ENCODE results near the gene CARD19. TPM values are rescaled to one million over a fixed set of nuclear protein-coding genes. Genes with fewer than 3 reads are reported as not detected.
"Not testable (repeated sequence)": the region's sequence is repeated elsewhere in the genome, so short reads cannot be mapped to it uniquely, and the experiment has no call there.

CARD19 gene
- total RNA-seq, 2 donors from 2014 or later = 41.5 to 62.2 TPM

DNA sequence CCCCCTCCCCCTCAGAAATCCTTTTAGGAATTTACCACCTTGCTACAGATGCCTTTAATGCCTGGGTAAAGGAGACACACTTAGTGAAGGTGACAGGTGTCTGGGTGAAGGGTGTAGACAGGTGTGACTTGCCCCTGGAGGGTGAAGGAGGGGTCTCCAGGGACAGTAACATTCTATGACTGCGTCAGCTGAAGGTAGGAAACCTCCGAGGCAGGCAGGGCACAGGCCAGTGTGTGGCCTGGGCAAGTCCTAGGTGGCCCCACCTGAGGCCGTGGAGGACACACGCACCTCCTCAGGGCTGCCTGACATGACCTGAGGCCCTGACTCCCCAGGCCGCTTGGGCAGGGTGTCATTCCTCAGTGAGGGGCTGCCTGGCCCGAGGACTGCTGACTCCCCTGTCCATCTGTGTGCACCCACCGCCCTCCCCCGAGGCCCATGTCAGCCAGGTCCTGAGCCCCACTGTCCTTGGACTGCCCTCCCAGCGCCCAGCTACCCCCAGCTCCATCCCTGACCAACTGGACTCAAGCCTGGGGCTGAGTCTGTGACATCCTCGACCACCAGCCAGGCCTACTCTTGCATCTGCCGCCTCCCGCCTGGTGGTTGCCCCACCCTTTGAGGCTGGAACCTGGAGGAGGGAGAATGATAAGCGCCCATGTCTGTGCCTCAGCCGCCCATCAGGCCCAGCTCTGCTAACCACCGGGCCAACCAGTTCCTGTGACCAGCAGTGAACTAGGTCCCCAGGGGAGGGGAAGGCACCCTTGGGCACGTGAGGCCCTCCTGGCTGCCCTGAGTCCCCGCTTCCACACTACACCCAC, 18.4 kb downstream of the CARD19 start:
- DNase-seq (peak; percentile 9 to 22), ATAC-seq (no peak)
- intact Hi-C loops (cut with DNase I, micrococcal nuclease) = no loop called here

DNA sequence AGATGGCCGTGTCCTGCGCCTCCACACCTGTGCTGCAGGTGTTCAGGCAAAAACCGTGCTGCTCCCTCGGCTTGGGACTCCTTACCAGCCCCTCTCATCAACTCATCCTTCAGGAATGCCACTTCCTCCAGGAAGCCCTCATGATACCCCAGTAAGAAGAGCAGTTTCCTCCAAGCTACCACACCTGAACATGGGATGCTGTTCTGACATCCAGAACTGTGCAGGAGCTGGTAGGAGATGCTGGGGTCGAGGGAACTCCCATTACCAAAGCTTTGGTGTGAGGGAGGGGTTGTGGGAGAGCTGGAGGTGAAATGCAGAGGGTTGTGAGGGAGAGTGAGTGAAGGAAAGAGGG, 18.9 kb downstream of the CARD19 start:
- DNase-seq (no peak), ATAC-seq (no peak)
- intact Hi-C loops (cut with DNase I, micrococcal nuclease) = no loop called here

DNA sequence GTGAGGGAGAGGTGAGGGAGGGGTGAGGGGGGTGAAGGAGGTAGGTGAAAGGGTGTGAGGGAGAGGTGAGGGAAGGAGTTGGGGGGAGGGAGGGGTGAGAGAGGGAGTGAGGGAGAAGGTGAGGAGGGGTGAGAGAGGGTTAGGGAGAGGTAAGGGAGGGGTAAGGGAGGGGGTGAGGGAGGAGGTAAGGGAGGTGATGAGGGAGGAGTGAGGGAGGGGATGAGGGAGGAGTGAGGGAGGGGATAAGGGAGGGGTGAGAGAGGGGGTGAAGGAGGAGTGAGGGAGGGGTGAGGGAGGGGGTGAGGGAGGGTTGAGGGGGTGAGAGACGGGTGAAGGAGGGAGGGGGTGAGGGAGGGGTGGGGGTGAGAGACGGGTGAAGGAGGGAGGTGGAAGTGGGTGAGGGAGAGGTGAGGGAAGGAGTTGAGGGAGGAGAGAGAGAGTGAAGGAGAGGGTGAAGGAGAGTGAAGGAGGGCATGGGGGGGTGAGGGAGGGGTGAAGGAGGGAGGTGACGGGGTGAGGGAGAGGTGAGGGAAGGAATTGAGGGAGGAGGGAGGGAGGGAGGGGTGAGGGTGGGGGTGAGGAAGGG, 19.6 kb downstream of the CARD19 start:
- intact Hi-C loops (cut with DNase I, micrococcal nuclease) = no loop called here
- ATAC-seq (no peak), DNase-seq (peak in 1 of 2 donors; percentile 10)

DNA sequence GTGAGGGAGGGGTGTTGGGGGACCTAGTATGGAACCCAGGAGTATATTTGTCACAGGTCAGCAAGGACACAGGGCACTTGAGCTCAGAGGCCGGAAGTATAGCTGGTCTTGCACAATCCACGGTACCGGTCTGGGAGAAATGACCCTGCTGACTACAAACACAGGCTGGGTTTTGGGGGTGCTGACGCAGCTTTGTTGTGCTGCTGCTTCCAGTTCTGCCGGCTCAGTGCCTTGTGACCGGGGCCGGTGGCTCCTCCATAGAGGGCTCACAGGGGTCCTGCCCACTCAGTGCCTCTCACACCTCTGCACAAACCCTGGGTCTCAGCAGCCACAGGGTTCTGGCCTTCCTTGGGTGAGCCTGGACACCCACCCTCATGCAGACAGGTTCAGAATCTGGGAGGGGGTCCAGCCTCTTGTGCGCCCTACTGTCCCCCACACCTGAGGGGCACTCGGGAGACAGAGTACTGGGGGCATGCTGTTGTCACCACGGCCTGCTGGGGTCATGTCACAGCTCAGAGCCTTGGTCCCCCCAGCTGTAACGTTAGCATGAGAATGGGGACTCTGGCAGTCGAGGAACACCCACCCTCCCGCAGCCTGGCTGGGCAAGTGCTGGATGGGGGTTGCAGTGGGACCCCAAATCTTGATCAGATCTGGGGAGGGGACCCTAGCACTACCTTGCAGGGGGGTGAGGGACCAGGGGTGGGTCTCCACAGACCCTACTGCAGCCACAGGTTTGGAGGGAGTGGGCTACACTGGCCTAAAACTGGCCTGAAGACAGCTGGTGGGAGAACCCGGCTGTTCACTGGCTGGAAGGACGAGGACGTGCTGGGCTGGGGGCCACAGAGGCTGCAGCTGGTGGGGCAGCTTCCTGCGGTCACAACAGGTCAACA, 20.3 kb downstream of the CARD19 start:
- DNase-seq (peak; percentile 51 to 73), ATAC-seq (peak; percentile 11)
- intact Hi-C loops (cut with DNase I, micrococcal nuclease) = no loop called here

DNA sequence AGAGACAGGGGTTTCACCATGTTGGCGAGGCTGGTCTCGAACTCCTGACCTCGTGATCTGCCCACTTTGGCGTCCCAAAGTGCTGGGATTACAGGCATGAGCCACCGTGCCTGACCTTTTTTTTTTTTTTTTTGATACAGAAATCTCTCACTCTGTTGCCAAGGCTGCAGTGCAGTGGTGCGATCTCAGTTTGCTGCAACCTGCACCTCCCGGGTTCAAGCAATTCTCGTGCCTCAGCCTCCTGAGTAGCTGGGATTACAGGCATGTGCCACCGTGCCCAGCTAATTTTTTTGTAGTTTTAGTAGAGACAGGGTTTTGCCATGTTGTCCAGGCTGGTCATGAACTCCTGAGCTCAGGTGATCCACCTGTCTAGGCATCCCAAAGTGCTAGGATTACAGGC, 21.5 kb downstream of the CARD19 start:
- ATAC-seq; intact Hi-C loops (cut with DNase I, micrococcal nuclease): not testable (repeated sequence)
- peak; percentile 1 to 8 for DNase-seq

DNA sequence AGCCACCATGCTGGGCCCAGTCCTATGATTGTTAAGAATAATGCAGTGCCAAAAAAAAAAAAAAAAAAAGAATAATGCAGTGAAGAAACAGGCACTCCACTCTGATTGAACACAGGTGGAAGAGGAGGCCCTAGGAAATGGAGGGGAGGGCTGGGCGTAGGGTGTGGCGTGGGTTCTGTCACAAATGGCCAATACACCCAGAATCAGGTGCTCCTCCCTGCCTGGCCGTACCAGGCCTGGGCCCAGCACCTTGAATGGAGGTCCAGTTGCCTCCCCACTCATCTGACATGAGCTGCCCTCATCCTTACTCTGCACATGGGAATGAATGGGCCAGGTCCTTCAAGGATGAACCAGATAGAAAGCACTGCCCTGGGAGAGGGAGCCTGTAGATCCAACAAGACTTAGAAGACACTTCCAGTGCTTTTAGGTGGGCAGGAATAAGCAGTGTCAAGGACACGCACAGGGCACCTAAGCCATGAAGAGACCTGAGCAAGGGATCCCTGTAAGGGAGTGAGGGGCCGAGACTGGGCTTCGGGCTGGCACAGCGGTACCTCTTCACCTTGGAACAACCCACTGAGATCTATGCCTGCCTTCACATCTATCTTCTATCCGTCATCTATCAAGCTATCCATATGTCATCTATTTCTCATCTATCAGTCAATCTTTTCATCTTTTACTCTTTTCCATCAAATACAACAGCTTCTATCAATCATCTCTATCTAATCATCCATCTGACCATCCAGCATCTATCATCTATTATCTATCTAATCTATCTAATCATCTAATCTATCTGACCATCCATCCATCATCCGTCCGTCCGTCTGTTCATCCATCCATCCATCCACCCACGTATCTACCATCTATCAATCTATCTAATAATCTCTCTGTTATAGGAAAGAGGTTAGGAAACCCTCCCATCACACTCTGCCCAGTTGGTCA, 22.2 kb downstream of the CARD19 start:
- ATAC-seq (no peak), DNase-seq (peak in 1 of 2 donors; percentile 2)

DNA sequence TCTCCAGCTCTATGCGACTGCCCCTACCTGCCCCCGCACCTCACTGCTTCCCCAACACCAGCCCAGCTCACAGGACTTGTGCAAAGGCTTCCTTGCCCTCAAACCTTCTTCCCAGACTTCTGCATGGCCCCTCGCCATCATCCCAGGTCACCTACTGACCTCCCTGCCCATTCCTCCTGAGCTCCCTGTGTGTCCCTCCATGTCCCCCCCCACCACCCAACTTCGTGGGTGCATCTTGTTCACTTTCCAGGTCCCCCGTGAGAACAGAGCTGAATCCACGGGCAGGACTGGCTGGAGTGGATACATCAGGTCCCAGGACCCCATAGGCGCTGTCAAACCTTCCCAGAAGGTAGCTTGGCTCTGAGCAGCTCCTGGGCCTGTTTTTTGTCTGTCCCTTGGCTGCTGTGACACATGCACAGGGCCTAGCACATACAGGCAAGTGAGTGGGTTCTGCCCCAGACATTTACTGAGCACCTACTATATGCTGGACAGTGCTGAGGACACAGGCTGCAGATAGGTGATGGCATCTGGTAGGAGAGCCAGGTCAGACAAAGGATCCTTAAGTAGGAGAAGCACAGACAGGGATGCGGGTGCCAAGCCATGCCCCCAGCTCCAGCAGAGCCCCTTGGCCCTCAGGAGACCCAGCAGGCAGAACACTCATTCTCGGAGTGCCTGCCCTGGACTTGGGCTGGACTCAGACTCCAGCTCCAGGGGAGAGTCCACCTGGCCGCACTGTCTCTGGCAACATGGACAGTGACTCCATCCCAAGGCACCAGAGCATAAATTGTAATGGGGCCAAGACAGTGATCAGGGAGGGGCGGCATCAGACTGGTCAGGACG, 23.1 kb downstream of the CARD19 start:
- DNase-seq = peak; percentile 4 to 18
- intact Hi-C loops (cut with DNase I, micrococcal nuclease) = no loop called here
- no peak for ATAC-seq

More for the DNA sequence above, 22.2 kb downstream of the CARD19 start:
- intact Hi-C loops (cut with DNase I, micrococcal nuclease) = no loop called here

DNA sequence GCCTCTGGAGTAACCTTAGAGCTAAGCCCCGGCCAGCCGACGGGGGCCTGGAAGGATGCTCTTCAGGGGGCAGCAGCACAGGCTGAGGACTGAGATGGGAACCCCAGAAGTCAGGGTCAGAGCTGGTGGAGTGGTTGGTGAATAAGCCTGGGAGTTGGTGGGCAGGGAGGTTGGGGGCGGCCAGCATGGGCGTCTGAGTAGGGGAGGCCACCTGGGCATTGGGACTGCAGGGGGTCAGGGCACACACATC, 23.6 kb downstream of the CARD19 start:
- ATAC-seq (no peak), DNase-seq (no peak)
- intact Hi-C loops (cut with DNase I, micrococcal nuclease) = no loop called here

DNA sequence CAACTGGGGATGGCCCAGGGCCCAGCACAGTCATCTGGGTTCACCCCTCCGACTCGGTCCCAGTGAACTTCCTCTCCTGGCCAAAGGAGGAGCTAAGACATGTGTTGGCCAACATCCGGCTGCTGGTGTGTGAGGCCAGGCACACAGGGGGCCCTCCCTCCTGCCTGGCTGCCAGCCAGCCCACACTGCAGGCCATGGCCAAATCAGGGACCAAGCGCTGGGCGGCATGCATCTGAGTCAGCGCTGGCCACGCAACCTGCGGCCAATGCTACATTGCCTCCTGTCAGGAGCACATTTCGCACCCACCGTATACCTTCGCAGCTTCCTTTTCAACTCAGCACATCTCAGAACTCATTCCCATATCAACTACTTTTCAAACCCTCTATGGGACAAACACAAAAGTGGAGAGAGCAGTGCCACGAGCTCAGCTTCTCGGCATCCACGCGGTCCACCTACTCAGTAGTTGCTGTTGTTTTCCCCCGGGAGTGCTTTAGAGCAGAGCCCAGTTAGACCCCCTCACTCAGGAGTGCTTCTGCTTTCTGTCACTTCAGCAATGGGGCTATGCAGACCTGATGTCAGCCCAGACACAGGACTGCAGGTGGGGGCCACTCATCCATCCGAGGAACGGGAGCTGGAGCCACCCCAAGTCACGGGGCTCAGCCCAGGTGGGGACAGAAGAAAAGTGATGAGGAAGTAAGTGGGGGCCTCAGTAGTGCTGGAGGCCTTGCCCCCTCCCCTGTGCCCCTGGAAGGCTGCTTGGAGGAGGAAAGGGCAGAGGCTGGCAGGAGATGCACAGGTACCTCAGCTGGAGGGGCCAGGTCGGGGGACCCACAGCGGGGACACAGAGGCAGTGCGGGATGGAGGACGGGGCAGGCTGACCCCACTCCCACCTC, 24.2 kb downstream of the CARD19 start:
- DNase-seq (peak; percentile 78 to 86), ATAC-seq (peak; percentile 73)
- intact Hi-C loops (cut with DNase I, micrococcal nuclease) = no loop called here

DNA sequence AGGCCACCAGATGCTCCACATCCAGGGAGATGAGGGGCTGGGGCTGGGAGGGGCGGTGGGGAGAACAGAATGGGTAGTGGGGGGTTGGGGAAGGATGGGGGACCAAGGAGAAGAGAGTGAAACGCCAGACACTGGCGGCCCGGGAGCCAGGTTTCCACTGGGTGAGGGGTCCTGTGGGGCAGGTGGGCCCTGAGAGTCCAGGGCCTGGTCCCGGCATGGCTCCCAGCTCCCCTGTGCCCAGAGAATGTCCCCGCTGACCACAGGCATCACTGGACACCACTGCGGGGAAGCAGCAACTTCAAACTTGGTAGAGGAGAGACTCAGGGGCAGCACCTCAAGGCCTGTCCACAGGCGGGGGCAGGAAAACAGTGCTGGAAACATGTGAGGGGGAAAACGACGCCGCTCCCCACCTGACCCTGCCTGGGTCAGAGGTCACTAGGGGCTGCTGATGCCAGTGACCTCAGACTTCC, 24.9 kb downstream of the CARD19 start:
- ATAC-seq = no peak

DNA sequence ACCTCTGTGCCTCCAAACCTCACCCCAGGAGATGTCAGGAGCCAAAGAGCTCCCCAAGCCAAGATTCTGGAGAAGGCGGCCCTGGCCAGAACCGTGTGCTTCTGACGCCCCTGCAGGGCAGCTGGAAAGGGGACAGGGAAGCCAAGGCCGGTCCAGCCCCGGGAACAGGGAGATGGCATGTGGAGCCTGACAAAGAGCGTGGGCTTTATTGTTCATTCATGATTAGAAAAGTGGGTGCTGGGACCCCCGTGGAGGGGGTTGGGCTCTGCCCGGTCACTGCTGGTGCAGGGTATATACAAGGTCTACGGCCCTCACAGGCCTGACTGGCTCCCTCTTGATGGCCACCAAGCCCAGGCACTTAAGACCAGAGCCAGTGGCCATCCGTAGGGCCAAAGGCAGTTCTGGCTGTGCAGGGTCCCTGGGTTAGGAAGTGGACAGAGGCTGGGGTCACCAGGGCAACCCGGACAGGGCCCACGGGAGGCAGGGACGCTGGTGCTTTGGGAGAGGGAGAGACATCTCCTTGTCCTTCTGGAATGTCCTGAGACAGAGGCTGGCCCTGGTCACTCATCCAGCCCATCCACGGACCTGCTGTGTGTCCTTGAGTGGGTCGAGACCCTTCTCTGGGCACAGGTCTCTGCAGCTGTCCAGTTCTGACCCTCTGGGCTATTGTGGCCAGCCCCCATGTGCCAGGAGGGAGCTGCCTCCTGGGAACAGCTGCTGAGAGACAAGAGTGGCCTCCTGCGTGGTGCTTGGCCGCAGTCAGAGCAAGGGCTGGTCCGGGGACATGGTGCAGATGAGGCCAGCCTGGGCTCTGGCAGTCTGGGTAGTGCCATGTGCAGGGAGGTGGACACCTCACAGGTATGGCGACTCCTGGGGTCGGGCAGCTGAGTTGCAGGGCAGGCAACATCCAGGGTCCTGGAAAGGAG, 25.6 kb downstream of the CARD19 start:
- DNase-seq (peak; percentile 7 to 19), ATAC-seq (no peak)
- intact Hi-C loops (cut with DNase I, micrococcal nuclease) = no loop called here

More for the DNA sequence above, 24.9 kb downstream of the CARD19 start:
- DNase-seq = peak; percentile 5 to 21
- intact Hi-C loops (cut with DNase I, micrococcal nuclease) = no loop called here

DNA sequence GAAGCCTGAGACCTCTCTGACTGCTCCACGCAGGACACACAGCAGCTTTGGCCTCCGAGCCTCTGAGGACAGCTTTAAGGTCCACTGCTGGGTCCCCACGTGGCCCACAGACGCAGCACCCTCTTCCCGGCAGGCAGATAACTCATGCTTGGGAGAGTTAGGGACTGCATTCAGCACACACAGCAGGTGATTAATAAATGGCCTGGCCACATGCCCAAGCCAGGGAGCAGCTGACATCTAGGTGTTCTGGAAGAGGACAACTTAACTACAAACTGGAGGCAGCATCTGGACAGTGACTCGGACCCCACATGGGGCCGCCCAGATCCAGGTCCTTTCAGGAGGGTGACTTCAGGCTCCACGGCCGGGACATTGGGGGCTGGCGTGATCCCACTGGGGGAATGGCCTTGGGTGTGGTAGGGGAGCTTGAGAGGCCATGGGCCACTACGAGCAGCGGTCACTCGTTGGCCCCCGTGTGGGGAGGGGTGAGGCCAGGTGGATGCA, 26.8 kb downstream of the CARD19 start:
- intact Hi-C loops (cut with DNase I, micrococcal nuclease) = no loop called here
- ATAC-seq (no peak), DNase-seq (peak; percentile 4 to 11)

DNA sequence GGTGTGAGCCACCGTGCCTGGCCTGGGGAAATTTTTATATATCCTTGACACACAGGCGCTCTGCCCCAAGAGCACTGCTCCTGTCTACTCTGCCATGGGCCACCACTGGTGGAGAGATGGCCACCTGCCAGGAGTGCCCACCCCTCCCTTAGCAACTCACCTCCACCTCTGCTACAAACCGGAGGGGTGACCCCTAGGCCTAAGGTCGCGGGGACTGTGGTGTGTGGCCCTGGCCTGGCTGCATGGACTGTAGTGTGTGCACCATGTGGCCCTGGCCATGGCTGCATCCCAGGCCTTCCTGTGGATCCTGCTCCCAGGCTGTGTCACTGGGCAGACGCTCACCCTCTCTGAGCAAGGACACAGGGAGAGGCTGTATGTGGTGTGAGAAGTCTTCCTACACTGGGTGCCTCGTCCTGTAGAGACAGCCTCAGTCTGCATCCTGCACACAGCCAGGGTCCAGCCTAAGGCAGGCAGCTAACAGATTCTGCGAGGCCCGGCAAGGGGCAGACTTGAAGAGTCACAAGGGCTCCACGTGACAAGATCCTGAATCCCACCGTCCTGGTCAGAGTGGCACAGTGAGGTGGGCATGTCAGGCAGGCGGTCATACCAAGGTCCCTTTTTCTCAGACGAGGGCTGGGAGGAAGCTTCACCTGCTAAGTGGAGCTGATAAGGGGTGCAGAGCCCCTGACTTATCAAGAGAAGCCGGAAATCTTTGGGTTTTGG, 27.7 kb downstream of the CARD19 start:
- intact Hi-C loops (cut with DNase I, micrococcal nuclease) = no loop called here
- DNase-seq = peak; percentile 2 to 23
- no peak for ATAC-seq

DNA sequence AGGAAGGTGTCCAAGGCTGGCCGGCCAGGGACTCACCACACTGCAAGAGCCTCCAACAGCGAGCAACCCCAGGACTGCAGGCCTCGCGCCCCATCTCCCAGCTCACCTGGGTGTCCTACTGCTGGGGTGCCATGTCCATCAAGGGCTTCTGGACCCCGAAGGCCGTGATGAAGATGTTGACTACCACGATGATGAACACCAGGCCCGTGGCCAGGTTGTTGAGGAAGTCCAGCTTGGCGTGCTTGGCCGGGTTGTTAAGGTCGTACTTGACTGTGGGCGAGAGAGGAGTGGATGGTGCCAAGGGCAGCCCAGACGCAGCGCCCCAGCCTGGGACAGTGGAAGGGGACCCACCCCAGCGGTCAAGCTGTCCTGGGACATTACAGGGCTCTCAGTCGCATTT, 28.8 kb downstream of the CARD19 start:
- no peak for ATAC-seq
- intact Hi-C loops (cut with DNase I, micrococcal nuclease) = no loop called here
- DNase-seq = peak in 1 of 2 donors; percentile 21

DNA sequence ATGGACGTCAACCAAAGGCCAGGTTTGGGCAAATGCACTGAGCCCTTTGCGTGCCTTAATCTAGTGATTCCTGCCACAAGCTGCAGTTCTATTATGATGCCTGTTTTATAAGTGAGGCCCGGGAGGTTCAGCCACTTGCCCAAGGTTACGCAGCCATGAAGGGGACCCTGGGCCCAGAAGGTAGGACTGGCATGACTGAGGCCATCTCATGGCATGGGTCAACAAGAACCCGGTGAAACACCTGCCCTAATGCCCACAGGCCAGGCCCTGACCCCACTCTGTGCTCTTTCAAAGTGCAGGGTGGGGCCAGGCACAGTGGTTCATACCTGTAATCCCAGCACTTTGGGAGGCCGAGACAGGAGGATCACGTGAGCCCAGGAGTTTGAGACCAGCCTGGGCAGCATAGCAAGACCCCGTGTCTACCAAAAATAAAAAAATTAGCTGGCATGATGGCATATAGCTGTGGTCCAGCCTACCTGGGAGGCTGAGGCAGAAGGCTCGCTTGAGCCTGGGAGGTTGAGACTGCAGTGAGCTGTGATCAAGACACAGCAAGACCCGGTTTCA, 29.4 kb downstream of the CARD19 start:
- intact Hi-C loops (cut with DNase I, micrococcal nuclease) = no loop called here
- ATAC-seq = no peak
- DNase-seq = peak in 1 of 2 donors; percentile 9

Data from left colon (tissue), 2 donors.